T-cell (primary cell): Measurements from ENCODE around the gene E2F4. TPM values are rescaled to one million over a fixed set of nuclear protein-coding genes. Genes with fewer than 3 reads are reported as not detected.

Source experiments
- ATAC-seq, 4 experiments: fragments of 200-7000 bp in 3 of 4; fragments of 150-1000 bp in 1 of 4; cut with Tn5 transposase; replicated peaks in 1 of 4; 1 replicate in 3 of 4; 2 replicates in 1 of 4; pipeline ENCODE4 v1.10.0; 2021; ENCODE audit warnings: moderate library complexity in 3 of 4, mild to moderate bottlenecking in 2 of 4, moderate number of reproducible peaks in 1 of 4
- CTCF ChIA-PET, 2 donors: fragments of 300-600 bp; sonication (Branson Sonifier 250); formaldehyde crosslinking; loops; one replicate each; lab custom pipeline; 2022; ENCODE audit warnings: antibody characterized with exemption in 2 of 2; lab: Charles Lee
- POLR2A ChIA-PET, 2 donors: fragments of 300-600 bp; sonication (Branson Sonifier 250); formaldehyde crosslinking; loops; one replicate each; lab custom pipeline; 2022; ENCODE audit warnings: antibody characterized with exemption in 2 of 2; lab: Charles Lee
- DNase-seq, 35 experiments: peaks; one replicate each; pipeline versions ENCODE4 v3.0.0 to v3.0.0-alpha.2; 2013 to 2023
- H3K27ac ChIP-seq: one replicate; pipeline ENCODE4 v1.5.1; 2013; ENCODE audit warnings: low read length
- H3K27me3 ChIP-seq, 2 experiments: replicated peaks in 1 of 2; 1 replicate in 1 of 2; 2 replicates in 1 of 2; pipeline versions ENCODE4 v1.6.1 to v1.7.0; 2013; ENCODE audit warnings: low read length in 1 of 2, mixed read lengths in 1 of 2; ENCODE audit not compliant: control insufficient read depth in 2 of 2, insufficient read depth in 2 of 2; ENCODE audit errors: extremely low read depth in 1 of 2
- H3K36me3 ChIP-seq, 2 donors: 1 replicate in 1 of 2; 2 replicates in 1 of 2; pipeline versions ENCODE4 v1.6.1 to v1.7.0; 2013; ENCODE audit warnings: low read length in 1 of 2; ENCODE audit not compliant: control insufficient read depth in 2 of 2, insufficient read depth in 1 of 2; ENCODE audit errors: extremely low read depth in 1 of 2
- H3K4me1 ChIP-seq, 2 experiments: 1 replicate in 1 of 2; 2 replicates in 1 of 2; pipeline versions ENCODE4 v1.6.1 to v1.7.0; 2013; ENCODE audit warnings: low read length in 2 of 2, mixed read lengths in 1 of 2; ENCODE audit not compliant: insufficient read depth in 2 of 2, control insufficient read depth in 1 of 2; ENCODE audit errors: extremely low read depth in 1 of 2
- H3K4me3 ChIP-seq, 2 donors: 1 replicate in 1 of 2; 2 replicates in 1 of 2; pipeline versions ENCODE4 v1.5.1 to v1.7.0; 2013; ENCODE audit warnings: mild to moderate bottlenecking in 2 of 2, low read length in 1 of 2, moderate library complexity in 1 of 2; ENCODE audit not compliant: control insufficient read depth in 1 of 2; ENCODE audit errors: extremely low read depth in 1 of 2
- H3K9me3 ChIP-seq: 2 replicates; pipeline ENCODE4 v1.7.0; 2013
- H3K27ac Mint-ChIP-seq, 2 donors: one replicate each; pipeline ENCODE4 v1.8.0; 2020 to 2021; ENCODE audit warnings: mild to moderate bottlenecking in 2 of 2, mixed read lengths in 2 of 2
- H3K27me3 Mint-ChIP-seq, 2 donors: one replicate each; pipeline ENCODE4 v1.8.0; 2021 to 2022; ENCODE audit warnings: mixed read lengths in 2 of 2
- H3K36me3 Mint-ChIP-seq: one replicate; pipeline ENCODE4 v1.8.0; 2021; ENCODE audit warnings: mixed read lengths
- H3K4me1 Mint-ChIP-seq, 3 donors: one replicate each; pipeline ENCODE4 v1.8.0; 2020 to 2022; ENCODE audit warnings: mixed read lengths in 3 of 3, mild to moderate bottlenecking in 1 of 3
- H3K4me3 Mint-ChIP-seq, 3 donors: one replicate each; pipeline ENCODE4 v1.8.0; 2020 to 2022; ENCODE audit warnings: mild to moderate bottlenecking in 3 of 3, mixed read lengths in 3 of 3, moderate library complexity in 3 of 3
- H3K9me3 Mint-ChIP-seq, 3 donors: one replicate each; pipeline ENCODE4 v1.8.0; 2020 to 2022; ENCODE audit warnings: mixed read lengths in 3 of 3
- WGBS: methylation state at CpG from one replicate; pipeline ENCODE4 v1.1.5; 2013; ENCODE audit warnings: missing lambda C conversion rate; ENCODE audit not compliant: insufficient coverage; 5-methylcytosine and 5-hydroxymethylcytosine counted together
- total RNA-seq, 35 experiments: library from RNA in 6 of 35; stranded (reverse) in 6 of 35; fragments of 120-200 nt in 1 of 35; gene quantifications; one replicate each; pipeline versions ENCODE4 v1.2.1 to v1.2.4 and lab custom pipeline; 2013 to 2026

The E2F4 gene
- total RNA-seq, 5 donors from 2014 or later (not counting 1 experiment from before 2014, with no cell fraction given), result 59.4 to 97.1 (median 83.1) TPM

- 84% methylated on average over 8 of the region's 14 CpGs for WGBS
- Histone ChIP-seq H3K4me1 (peaks cover 3 to 52% of the 10 kb centered on the region in 2 experiments), H3K9me3 (no peaks in the 10 kb centered on the region), H3K36me3 (no peaks in the 10 kb centered on the region), H3K27ac (no peak overlapping the region), H3K27me3 (peaks cover 19 to 93% of the 10 kb centered on the region in 2 experiments), H3K4me3 (no peak overlapping the region)
- Mint-ChIP-seq H3K9me3 (no peaks in the 10 kb centered on the region), H3K4me3 (peak overlapping the region in 1 of 3 donors; percentile 7), H3K27ac (peak overlapping the region in 1 of 2 donors; percentile 48), H3K4me1 (peaks cover 25 to 49% (median 25%) of the 10 kb centered on the region in 3 donors), H3K36me3 (no peaks in the 10 kb centered on the region), H3K27me3 (peaks cover 52 to 69% of the 10 kb centered on the region in 2 donors)
- ChIA-PET POLR2A (no interaction called here), CTCF (no interaction called here)
- no peak for DNase-seq
- ATAC-seq, result no peak
Measured at GRCh38 chr16:67170949-67171649, 20.9 kb upstream of the E2F4 start.

- Mint-ChIP-seq H3K9me3 (no peaks in the 10 kb centered on the region), H3K4me1 (peaks cover 30 to 55% (median 32%) of the 10 kb centered on the region in 3 donors), H3K36me3 (no peaks in the 10 kb centered on the region), H3K27me3 (peaks cover 46 to 58% of the 10 kb centered on the region in 2 donors), H3K27ac (peak overlapping the region; percentile 39 to 65), H3K4me3 (peak overlapping the region; percentile 74 to 87 (median 79))
- DNase-seq, result no peak
- ChIA-PET POLR2A (no interaction called here), CTCF (interaction anchor here (0.5 to 2.0 kb wide), 4 partner anchors 13 to 154 kb away, joined by 4 to 7 read pairs (median 5); partner anchors contain the start of genes FBXL8 (in 1 of the 2) and TRADD (in 1 of the 2))
- H3K4me3 ChIP-seq, result peak overlapping the region; percentile 44 to 55
- peaks cover 25 to 86% of the 10 kb centered on the region in 2 experiments for H3K27me3 ChIP-seq
- no peak overlapping the region for H3K27ac ChIP-seq
- 100% methylated on average over 1 of the region's 1 CpG for WGBS
- no peaks in the 10 kb centered on the region for H3K36me3 ChIP-seq
- no peaks in the 10 kb centered on the region for H3K9me3 ChIP-seq
- no peak for ATAC-seq
- peaks cover 3 to 63% of the 10 kb centered on the region in 2 experiments for H3K4me1 ChIP-seq
Measured at GRCh38 chr16:67173323-67173722, 18.6 kb upstream of the E2F4 start.

- no peaks in the 10 kb centered on the region for H3K36me3 ChIP-seq
- no peaks in the 10 kb centered on the region for H3K9me3 Mint-ChIP-seq
- ChIA-PET POLR2A (no interaction called here), CTCF (interaction anchor here (0.5 to 2.0 kb wide), 5 partner anchors 14 to 155 kb away, joined by 3 to 7 read pairs (median 4); partner anchors contain the start of genes B3GNT9 (in 1 of the 2), FBXL8 (in 1 of the 2) and TRADD (in 1 of the 2))
- H3K4me1 Mint-ChIP-seq, result peaks cover 32 to 59% (median 37%) of the 10 kb centered on the region in 3 donors
- ATAC-seq, result peak; percentile 79 to 85 (median 84)
- DNase-seq, result peak in 31 of 35 experiments; percentile 36 to 78 (median 54)
- peak overlapping the region; percentile 41 for H3K27ac ChIP-seq
- peak overlapping the region; percentile 74 to 87 (median 79) for H3K4me3 Mint-ChIP-seq
- peak overlapping the region; percentile 44 to 55 for H3K4me3 ChIP-seq
- peaks cover 3 to 63% of the 10 kb centered on the region in 2 experiments for H3K4me1 ChIP-seq
- 1% methylated on average over 58 of the region's 71 CpGs for WGBS
- peaks cover 25 to 85% of the 10 kb centered on the region in 2 experiments for H3K27me3 ChIP-seq
- H3K36me3 Mint-ChIP-seq, result no peaks in the 10 kb centered on the region
- H3K9me3 ChIP-seq, result no peaks in the 10 kb centered on the region
- H3K27me3 Mint-ChIP-seq, result peaks cover 47 to 55% of the 10 kb centered on the region in 2 donors
- peak overlapping the region; percentile 8 to 65 for H3K27ac Mint-ChIP-seq
Measured at GRCh38 chr16:67173808-67174705, 17.9 kb upstream of the E2F4 start.

GRCh38 chr16:67174706-67175231 lies 17.2 kb upstream of the E2F4 start:
- Histone ChIP-seq H3K4me3 (peak overlapping the region; percentile 44 to 55), H3K4me1 (peaks cover 3 to 60% of the 10 kb centered on the region in 2 experiments), H3K27me3 (peaks cover 23 to 84% of the 10 kb centered on the region in 2 experiments), H3K27ac (peak overlapping the region; percentile 41), H3K36me3 (no peaks in the 10 kb centered on the region), H3K9me3 (no peaks in the 10 kb centered on the region)
- ATAC-seq, result peak in 2 of 4 experiments; percentile 2
- Mint-ChIP-seq H3K27ac (no peak overlapping the region), H3K9me3 (no peaks in the 10 kb centered on the region), H3K36me3 (no peaks in the 10 kb centered on the region), H3K4me3 (peak overlapping the region; percentile 18 to 87 (median 79)), H3K4me1 (peaks cover 26 to 55% (median 35%) of the 10 kb centered on the region in 3 donors), H3K27me3 (peaks cover 41 to 50% of the 10 kb centered on the region in 2 donors)
- DNase-seq, result no peak
- ChIA-PET POLR2A (no interaction called here), CTCF (interaction anchor here (0.5 to 2.0 kb wide), 6 partner anchors 10 to 221 kb away, joined by 3 to 7 read pairs (median 3); partner anchors contain the start of genes B3GNT9 (in 1 of the 2), FBXL8 (in 1 of the 2) and TRADD (in 1 of the 2))
- WGBS, result 38% methylated on average over 31 of the region's 31 CpGs

- no peaks in the 10 kb centered on the region for H3K9me3 Mint-ChIP-seq
- no peaks in the 10 kb centered on the region for H3K9me3 ChIP-seq
- no peak overlapping the region for H3K4me3 ChIP-seq
- 93% methylated on average over 12 of the region's 12 CpGs for WGBS
- H3K36me3 Mint-ChIP-seq, result no peaks in the 10 kb centered on the region
- H3K27me3 ChIP-seq, result peaks cover 17 to 73% of the 10 kb centered on the region in 2 experiments
- H3K4me1 ChIP-seq, result peaks cover 0 to 47% of the 10 kb centered on the region in 2 experiments
- no peaks in the 10 kb centered on the region for H3K36me3 ChIP-seq
- H3K4me1 Mint-ChIP-seq, result peaks cover 22 to 40% (median 24%) of the 10 kb centered on the region in 3 donors
- peaks cover 27 to 36% of the 10 kb centered on the region in 2 donors for H3K27me3 Mint-ChIP-seq
- POLR2A ChIA-PET, result interaction anchor here in 1 of 2 donors (0.7 kb wide), 1 partner anchor 14 kb away, joined by 3 read pairs; no protein-coding TSS in a partner anchor
- H3K4me3 Mint-ChIP-seq, result peak overlapping the region in 1 of 3 donors; percentile 63
- no peak overlapping the region for H3K27ac ChIP-seq
- H3K27ac Mint-ChIP-seq, result no peak overlapping the region
- DNase-seq (no peak), ATAC-seq (no peak)
- CTCF ChIA-PET, result no interaction called here
Measured at GRCh38 chr16:67176662-67177061, 15.3 kb upstream of the E2F4 start.
